ENCODE measurements around the gene ZNF180.
"Not testable (repeated sequence)": the region's sequence is repeated elsewhere in the genome, so short reads cannot be mapped to it uniquely, and the experiment has no call there.

ZNF180 gene

GRCh38 chr19:44496711-44497110, 3.6 kb downstream of the ZNF180 start:
- no peak for DNase-seq

- DNase-seq, result no peak
Observed at GRCh38 chr19:44476559-44477408, 23.5 kb downstream of the ZNF180 start.

GRCh38 chr19:44468730-44469129, 31.6 kb downstream of the ZNF180 start:
- DNase-seq, result not testable (repeated sequence)

GRCh38 chr19:44462600-44463286, 37.6 kb downstream of the ZNF180 start:
- DNase-seq, result not testable (repeated sequence)

GRCh38 chr19:44456016-44456415, 44.3 kb downstream of the ZNF180 start:
- DNase-seq, result not testable (repeated sequence)

- no peak for DNase-seq
Observed at GRCh38 chr19:44455100-44455499, 45.2 kb downstream of the ZNF180 start.

GRCh38 chr19:44452367-44452766, 48.0 kb downstream of the ZNF180 start:
- DNase-seq, result no peak

- DNase-seq, result no peak
Observed at GRCh38 chr19:44451687-44452086, 48.6 kb downstream of the ZNF180 start.

- peak; percentile 76 for DNase-seq
Observed at GRCh38 chr19:44447916-44448674, 52.2 kb downstream of the ZNF180 start, which contains the start of gene ZNF229. ZNF229 (minus strand) TSS chr19:44448472; CDS start chr19:44442847, 5,625 bp downstream.

GRCh38 chr19:44438441-44438840, 61.9 kb downstream of the ZNF180 start:
- no peak for DNase-seq

- DNase-seq, result no peak
Observed at GRCh38 chr19:44435441-44435840, 64.9 kb downstream of the ZNF180 start.

- DNase-seq, result no peak
Observed at GRCh38 chr19:44430956-44431355, 69.4 kb downstream of the ZNF180 start.

All from midbrain (tissue), 1 donor.